Amniotic epithelial cell (primary cell): ENCODE results near the gene ACACB.

Experiments
- DNase-seq: peaks from one replicate; pipeline ENCODE4 v3.0.0-alpha.2; 2010; ENCODE audit warnings: low read depth

The ACACB gene

DNA sequence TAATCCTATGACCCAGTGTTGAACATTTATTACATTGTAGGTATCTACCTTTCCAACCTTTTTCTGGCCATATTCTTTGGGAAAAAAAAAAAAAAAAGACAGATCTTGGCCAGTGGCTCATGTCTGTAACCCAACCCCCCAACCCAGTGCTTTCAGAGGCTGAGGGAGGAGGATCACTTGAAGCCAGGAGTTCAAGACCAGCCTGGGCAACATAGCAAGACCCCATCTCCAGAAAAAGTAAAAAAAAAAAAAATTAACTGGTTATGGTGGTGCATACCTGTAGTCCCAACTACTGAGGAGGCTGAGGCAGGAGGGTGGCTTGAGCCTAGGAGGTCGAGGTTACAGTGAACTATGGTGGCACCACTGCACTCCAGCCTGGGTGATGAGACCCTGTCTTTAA, 58.1 kb downstream of the ACACB start:
- no peak for DNase-seq

DNA sequence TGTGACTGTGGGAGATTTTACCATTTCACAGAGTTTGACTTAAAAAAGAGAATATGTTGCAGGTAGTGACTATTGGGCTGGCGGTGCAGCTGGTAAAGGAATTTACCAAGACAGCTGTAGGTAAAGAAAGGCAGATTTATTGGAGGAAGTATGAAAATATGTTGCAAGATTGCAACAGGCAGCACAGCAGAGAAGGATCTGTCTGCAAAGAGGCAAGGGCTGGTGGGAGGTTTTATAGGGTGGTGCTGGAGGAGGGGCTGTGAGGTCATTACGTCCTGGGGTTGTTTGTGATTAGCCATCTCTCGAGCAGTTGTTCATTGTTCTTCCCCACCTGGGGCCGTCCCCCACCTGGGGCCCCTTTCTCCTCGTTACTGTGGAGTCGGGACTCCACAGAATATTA, 62.1 kb downstream of the ACACB start:
- DNase-seq, result no peak

DNA sequence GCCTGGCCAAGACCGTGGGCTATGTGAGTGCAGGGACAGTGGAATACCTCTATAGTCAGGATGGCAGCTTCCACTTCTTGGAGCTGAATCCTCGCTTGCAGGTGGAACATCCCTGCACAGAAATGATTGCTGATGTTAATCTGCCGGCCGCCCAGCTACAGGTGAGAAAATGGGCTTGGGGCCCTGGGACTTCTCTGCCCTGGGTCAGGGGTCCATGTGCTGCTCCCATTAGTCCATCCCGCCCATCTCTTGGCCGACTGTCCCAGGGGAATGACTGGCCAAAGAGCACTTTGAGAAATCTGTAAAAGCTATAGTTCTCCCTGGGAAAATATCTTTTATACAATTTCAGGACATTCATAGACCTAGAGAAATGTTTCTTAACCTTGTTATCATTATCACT, 63.5 kb downstream of the ACACB start:
- DNase-seq, result no peak

DNA sequence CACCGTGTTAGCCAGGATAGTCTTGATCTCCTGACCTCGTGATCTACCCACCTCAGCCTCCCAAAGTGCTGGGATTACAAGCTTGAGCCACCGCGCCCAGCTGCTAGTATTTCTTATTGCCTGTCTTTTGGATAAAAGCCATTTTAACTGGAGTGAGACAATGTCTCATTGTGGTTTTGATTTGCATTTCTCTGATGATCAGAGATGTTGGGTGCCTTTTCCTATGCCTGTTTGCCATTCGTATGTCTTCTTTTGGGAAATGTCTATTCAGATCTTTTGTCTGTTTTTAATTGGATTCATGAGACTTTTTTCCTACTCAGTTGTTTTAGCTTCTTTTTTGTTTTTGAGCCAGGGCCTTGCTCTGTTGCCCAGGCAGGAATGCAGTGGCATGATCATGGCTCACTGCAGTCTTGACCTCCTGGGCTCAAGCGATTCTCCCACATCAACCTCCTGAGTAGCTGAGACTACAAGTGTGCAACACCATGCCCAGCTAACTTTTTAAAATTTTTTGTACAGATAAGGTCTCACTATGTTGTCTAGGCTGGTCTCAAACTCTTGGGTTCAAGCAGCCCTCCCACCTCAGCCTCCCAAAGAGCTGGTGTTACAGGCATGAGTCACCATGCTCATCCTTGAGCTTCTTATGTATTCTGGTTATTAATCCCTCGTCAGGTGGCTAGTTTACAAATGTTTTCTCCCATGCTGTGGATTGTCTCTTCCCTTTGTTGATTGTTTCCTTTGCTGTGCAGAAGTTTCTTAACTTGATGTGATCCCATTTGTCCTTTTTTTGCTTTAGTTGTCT, 65.9 kb downstream of the ACACB start:
- DNase-seq, result no peak

DNA sequence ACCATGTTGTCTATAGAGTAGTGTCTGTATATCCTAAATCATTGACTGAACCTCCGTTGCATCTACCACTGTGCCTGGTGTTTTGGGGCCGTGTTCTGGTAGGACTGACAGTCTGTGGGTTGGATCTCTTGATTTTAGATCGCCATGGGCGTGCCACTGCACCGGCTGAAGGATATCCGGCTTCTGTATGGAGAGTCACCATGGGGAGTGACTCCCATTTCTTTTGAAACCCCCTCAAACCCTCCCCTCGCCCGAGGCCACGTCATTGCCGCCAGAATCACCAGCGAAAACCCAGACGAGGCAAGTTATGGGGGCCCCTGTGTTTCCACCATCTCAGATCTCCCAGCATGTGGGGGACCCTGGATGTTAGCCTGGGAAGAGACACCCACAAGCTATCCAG, 69.1 kb downstream of the ACACB start:
- no peak for DNase-seq

DNA sequence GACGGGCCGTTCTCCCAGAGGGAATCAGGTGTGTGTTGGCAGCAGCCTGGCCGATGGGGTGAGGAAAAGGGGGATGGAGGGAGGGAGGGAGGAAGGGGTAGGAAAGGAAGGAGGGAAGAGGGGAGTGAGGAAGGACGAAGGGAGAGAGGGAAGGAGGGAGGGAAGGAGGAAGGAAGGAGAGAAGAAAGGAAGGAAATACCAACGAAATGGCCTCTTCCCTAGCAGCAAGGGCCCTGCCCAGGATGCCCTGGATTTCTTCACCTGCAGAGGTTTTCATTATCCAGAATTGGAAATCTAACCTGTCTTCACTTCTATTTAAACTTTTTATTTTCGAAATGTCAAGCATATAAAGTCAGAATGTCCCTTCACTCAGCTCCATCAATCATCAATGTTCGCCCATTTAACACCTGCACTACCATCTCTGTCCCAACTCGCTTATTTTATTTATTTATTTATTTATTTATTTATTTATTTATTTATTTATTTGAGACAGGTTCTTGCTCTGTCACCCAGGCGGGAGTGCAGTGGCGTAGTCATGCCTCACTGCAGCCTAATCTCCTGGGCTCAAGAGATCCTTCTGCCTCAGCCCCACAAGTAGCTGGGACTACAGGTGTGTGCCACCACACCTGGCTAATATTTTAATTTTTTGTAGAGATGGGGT, 70.7 kb downstream of the ACACB start:
- no peak for DNase-seq

DNA sequence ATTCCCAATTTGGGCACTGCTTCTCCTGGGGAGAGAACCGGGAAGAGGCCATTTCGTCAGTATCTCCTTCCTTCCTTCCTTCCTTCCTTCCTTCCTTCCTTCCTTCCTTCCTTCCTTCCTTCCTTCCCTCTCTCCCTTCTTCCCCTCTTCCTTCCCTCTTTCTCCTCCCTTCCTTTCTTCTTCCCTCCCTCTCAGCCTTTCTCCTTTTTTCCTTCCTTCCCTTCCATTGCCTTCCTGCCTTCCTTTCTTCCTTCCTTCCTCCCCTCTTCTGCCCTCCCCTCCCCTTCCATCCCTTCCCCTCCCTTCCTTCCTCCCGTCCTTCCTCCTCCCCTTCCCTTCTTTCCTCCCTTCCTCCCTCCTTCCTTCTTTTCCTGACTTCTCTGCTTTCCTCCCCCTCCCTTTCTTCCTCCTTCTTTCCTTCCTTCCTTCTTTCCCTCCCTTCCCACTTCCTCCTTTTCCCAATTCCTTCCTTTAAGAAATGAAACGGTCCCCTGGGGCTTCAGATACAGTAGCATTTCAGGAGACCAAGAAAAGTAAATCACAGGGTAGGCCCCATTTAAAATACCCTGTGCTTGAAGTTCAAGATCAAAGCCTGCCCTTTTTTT, 71.8 kb downstream of the ACACB start:
- DNase-seq, result no peak

DNA sequence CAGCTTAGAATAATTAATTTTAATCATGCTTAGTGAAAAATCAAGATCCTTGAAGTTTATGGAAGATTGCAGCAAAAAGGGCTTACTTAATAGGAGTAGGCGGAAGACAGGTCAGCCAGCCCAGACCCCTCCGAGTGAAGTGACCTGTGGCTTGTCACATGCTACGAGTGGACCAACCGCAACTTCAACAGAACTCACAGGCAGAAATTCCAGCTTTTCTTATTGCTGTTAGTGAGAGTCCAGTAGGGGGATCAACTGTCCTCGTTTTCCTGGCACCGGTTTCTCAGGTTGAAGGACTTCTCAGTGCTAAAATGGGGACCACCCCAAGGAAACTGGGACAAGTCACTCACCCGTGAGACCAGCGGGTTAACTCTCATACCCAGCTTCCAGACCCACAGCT, 72.9 kb downstream of the ACACB start:
- no peak for DNase-seq

DNA sequence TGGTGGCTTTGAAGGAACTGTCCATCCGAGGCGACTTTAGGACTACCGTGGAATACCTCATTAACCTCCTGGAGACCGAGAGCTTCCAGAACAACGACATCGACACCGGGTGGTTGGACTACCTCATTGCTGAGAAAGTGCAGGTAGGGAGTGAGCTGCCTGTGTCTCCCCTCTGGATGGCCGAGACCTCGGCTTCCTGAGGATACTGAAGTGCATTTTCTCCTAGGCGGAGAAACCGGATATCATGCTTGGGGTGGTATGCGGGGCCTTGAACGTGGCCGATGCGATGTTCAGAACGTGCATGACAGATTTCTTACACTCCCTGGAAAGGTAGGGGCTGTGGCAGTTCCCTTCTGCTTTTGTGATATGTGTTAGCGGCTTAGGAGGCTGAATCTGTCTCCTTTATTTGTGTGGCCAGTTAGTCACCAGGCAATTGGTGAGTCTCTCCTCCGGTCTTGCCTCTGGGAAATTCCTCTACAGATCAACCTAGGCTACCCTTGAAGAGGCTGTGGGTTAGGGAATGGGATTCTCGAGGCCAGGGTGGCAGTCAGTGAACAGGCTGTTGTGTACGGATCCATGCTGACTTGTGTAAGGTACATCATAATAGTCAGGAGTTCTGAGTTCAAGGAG, 75.3 kb downstream of the ACACB start:
- DNase-seq, result no peak

DNA sequence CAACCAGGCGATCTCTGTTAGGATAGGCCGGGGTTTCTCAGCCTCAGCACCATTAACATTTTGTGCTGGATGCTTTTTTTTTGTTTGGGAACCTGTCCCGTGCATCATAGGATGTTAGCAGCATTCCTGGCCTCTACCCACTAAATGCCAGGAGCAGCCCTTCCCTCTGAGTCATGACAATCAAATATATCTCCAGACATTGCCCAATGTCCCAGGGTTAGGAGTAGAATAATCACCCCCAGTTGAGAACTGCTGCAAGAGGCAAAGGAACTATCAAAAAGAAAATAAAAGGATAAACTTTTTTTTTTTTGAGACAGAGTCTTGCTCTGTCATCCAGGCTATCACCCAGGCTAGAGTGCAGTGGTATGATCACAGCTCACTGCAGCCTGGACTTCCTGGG, 76.0 kb downstream of the ACACB start:
- peak; percentile 88 for DNase-seq

DNA sequence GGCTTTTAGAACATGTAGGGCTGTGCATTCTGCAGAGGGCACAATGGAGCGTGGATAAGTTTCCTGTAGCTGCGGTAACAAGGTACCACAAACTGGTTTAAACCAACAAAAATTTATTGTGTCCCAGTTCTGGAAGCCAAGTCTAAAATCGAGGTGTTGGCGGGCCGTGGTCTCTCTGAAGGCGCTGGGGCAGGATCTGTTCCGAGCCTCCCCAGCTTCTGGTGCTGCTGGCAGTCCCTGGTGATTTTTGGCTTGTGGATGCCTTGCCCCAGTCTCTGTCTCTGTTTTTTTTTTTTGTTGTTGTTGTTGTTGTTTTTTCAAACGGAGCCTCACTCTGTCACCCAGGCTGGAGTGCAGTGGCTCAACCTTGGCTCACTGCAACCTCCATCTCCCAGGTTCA, 77.5 kb downstream of the ACACB start:
- DNase-seq, result no peak

DNA sequence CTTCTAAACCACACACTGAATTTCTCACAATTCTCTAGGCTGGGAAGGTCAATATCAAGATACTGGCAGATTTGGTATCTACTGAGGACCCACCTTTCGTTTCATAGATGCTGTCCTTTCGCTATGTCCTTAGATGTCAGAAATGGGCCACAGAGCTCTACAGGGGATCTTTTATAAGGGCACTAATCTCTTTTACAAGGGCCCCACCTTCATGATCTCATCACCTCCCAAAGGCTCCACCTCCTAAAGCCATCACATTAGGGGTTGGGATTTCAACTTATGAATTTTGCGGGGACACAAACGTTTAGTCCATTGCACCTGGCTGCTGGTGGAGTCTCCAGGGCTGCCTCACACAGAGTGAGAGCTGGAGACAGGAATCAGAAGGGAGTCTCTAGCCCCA, 79.9 kb downstream of the ACACB start:
- no peak for DNase-seq

DNA sequence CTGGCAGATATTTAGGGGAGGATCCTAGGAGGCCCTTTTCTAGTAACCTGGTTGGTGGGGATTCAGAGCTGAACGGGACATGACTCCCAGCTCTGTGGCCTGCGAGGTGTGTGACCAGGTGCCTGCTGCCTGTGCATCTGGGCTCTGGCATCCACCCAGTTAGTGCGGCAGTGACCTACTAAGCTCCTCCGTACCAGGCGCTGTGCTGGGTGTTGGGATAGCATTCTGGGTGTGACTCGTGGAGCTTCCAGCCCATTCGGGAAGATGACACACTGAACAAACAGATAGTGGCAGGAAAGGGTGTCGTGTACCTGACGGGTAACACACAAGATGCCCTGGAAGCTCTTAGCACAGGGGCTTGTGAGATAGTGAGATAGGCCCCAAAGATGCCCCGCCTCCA, 80.9 kb downstream of the ACACB start:
- DNase-seq, result no peak

DNA sequence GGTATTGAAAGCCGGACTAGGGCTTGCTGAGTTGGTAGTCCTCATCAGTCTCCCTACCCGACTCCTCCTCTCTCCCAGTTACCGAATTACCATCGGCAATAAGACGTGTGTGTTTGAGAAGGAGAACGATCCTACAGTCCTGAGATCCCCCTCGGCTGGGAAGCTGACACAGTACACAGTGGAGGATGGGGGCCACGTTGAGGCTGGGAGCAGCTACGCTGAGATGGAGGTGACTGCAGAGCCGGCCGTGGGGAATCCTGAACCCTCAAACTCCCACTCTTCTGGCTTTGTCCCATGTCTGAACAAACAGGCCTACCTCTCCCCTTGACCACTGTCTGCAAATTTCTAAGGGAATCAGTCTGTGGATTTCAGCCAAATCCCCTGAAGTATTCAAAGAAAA, 82.9 kb downstream of the ACACB start:
- no peak for DNase-seq

DNA sequence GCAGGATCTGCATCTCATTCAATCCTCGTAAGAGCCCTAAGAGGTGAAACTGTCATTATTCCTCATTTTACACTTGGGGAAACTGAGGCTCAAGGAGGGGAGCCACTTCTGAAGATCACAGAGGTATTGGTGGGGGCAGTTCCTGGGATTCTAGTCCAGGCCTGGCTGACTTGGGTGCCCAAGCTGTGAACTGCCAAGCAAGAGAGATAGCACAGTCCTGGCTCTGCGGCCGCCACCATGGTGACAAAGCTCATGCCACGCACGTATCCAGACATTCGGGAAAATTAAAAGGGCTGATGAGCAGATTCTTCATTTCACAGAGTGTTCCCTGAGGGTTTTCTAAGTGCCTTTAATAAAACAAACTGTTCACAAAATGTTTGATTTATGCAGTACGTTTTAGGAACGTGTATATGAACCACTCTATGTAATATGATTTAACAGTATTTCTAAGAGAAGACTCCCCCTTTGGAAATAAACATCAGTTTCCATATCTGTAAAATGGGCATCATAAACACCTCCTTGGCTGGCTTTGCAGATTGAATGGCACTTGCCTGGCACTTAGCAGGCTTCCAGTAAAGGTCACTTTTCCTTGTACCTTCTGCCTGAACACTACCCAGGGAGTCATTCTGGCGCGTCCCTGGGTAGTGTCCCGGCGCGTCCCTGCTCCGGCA, 84.6 kb downstream of the ACACB start:
- no peak for DNase-seq

DNA sequence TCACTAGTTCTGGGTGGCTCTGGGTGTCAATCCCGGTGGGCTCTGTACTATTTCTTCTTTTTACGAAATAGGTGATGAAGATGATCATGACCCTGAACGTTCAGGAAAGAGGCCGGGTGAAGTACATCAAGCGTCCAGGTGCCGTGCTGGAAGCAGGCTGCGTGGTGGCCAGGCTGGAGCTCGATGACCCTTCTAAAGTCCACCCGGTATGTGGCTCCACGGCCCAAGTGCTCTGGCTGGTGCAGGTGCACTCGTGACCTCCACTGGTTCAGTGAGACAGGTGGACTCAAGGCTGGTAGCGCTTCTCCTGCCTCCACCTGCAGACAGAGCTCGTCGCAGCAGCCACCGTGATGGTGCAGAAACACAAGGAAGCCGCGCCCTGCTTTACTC, 85.1 kb downstream of the ACACB start:
- no peak for DNase-seq

DNA sequence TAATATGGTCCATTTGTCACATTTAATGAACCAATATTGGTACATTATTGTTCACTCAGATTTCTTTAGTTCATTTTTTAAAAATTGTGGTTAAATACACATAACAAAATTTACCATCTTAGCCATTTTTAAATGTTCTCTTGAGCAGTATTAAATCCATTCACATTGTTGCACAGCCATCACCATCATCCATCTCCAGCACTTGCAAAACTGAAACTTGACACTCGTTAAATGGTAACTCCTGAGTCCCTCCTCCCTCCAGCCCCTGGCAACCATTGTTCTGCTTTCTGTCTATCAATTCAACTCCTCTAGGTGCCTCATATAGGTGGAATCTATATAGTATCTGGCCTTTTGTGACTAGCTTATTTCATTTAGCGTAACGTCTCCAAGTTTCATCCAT, 86.4 kb downstream of the ACACB start:
- peak; percentile 21 for DNase-seq

DNA sequence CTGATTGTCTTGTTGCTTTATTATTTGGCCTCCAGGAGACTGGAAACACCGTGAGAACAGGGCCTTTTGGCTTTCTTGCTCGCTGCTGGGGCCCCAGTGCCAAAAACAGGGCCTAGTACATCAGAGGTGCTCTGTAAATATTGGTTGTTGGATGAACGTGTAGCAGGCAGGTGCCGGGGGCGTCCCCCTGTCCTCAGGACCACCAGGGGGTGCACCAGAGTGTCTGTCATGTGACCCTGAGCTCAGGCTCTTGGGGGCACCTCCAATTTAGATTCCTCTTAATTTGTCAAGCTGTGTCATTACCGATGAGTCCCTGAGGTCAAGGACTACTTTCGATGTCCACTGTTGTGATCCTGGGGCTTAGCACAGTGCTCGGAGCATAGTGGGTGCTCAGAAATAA, 87.1 kb downstream of the ACACB start:
- DNase-seq, result no peak

DNA sequence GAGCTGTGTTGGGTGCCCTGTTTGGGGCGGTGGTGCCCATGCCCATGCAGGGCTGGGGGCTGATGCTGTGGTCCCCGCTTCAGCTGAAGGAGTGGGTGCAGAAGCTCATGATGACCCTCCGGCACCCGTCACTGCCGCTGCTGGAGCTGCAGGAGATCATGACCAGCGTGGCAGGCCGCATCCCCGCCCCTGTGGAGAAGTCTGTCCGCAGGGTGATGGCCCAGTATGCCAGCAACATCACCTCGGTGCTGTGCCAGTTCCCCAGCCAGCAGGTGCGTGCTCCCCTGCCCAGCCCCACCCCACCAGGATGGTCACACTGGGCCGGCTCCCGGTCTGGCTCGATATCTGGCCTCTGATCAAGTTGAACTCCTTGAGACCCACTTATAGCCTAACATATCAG, 92.7 kb downstream of the ACACB start:
- DNase-seq, result no peak

DNA sequence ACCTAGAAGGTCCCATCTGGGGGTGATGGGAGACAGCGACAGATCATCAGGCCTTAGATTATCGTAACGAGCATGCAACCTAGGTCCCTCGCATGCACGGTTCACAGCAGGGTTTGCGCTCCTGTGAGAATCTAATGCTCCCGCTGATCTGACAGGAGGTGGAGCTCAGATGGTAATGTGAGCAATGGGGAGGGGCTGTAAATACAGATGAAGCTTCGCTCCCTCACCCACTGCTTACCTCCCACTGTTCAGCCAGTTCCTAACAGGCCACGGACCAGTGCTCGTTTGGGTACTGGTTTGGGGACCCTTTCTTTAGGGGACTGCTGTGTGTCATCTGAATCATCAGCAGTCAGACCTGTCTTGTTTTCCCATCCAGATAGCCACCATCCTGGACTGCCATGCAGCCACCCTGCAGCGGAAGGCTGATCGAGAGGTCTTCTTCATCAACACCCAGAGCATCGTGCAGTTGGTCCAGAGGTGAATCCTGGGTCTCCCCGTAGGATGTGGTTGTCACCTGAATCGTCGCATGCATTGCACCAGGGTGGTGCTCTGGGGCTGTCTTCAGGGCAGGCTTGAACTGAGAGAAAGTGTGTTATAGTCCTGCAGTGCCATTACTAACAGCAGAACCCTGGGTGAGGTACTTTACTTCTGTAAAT, 96.2 kb downstream of the ACACB start:
- DNase-seq, result no peak

DNA sequence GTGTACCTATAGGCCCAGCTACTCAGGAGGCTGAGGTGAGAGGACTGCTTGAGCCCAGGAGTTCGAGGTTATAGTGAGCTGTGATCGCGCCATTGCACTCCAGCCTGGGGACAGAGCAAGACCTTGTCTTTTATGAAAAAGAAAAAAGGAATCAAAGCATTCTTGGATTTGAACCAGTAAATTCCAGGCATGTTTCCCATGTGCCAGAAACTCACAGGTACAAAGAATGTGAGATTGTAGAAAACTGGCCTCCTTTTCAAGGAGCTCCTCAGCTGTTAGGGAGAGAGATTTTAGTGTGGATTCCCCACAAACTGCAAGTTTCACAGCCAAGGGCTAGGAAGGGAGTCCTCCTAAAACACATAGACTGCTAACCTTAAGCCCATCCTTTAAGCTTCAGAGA, 97.7 kb downstream of the ACACB start:
- no peak for DNase-seq

DNA sequence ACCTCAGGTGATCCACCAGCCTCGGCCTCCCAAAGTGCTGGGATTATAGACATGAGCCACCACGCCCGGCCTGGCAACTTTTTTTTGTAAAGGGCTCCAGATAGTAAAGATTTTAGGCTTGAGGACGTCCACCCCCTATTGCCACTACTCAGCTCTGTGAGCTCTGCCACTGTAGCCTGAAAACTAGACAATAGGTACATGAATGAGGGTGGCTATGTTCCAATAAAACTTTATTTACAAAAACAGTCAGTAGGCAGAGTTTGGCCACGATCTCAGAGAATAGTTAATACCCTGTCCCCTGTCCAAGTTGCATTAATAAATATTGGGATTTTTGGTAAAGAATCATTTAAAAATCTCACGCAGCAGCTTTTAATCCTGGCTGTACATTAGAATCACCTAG, 102.6 kb downstream of the ACACB start:
- DNase-seq, result no peak
